ENCODE measurements around the gene NTN5.

The NTN5 gene

GRCh38 chr19:48716562-48717291 is 43.9 kb upstream of the NTN5 start:
- H3K4me1 ChIP-seq (ENCODE audit: insufficient read depth, insufficient read length): peaks cover 12% of the 10 kb centered on the region
- no peaks in the 10 kb centered on the region for H3K9me3 ChIP-seq (ENCODE audit: insufficient read depth, low read length)
- H3K36me3 ChIP-seq (ENCODE audit: insufficient read depth, insufficient read length, low read length): no peaks in the 10 kb centered on the region
- no peaks in the 10 kb centered on the region for H3K27me3 ChIP-seq (ENCODE audit: insufficient read depth, insufficient read length)
- H3K4me3 ChIP-seq (ENCODE audit: insufficient read length, low read depth): no peak overlapping the region
- no peak for DNase-seq (ENCODE audit: low read depth, low spot score)
- H3K9ac ChIP-seq (ENCODE audit: insufficient read length, low read depth): peak overlapping the region; percentile 61
- no peak for TF ChIP-seq ZNF274 (IDR thresholded peaks at IDR 0.05; ENCODE audit: low read depth, low read length)
- no peak for TF ChIP-seq YY1 (IDR thresholded peaks at IDR 0.05; ENCODE audit: insufficient read depth, insufficient read length)
- TF ChIP-seq SUZ12 (IDR thresholded peaks at IDR 0.05; ENCODE audit: extremely low read depth, insufficient read depth, insufficient read length): no peak

GRCh38 chr19:48715681-48716171 is 42.9 kb upstream of the NTN5 start:
- TF ChIP-seq ZNF274 (IDR thresholded peaks at IDR 0.05; ENCODE audit: low read depth, low read length) (no peak), YY1 (IDR thresholded peaks at IDR 0.05; ENCODE audit: insufficient read depth, insufficient read length) (no peak), SUZ12 (IDR thresholded peaks at IDR 0.05; ENCODE audit: extremely low read depth, insufficient read depth, insufficient read length) (no peak)
- Histone ChIP-seq H3K9ac (ENCODE audit: insufficient read length, low read depth) (no peak overlapping the region), H3K9me3 (ENCODE audit: insufficient read depth, low read length) (peaks cover 7% of the 10 kb centered on the region; the same call in 1 of the 2 replicates), H3K36me3 (ENCODE audit: insufficient read depth, insufficient read length, low read length) (no peaks in the 10 kb centered on the region), H3K4me1 (ENCODE audit: insufficient read depth, insufficient read length) (peaks cover 12% of the 10 kb centered on the region), H3K4me3 (ENCODE audit: insufficient read length, low read depth) (no peak overlapping the region), H3K27me3 (ENCODE audit: insufficient read depth, insufficient read length) (no peaks in the 10 kb centered on the region)
- no peak for DNase-seq (ENCODE audit: low read depth, low spot score)

GRCh38 chr19:48714759-48715675 is 42.2 kb upstream of the NTN5 start:
- no peak for TF ChIP-seq YY1 (IDR thresholded peaks at IDR 0.05; ENCODE audit: insufficient read depth, insufficient read length)
- H3K9ac ChIP-seq (ENCODE audit: insufficient read length, low read depth): peak overlapping the region; percentile 79
- H3K27me3 ChIP-seq (ENCODE audit: insufficient read depth, insufficient read length): no peaks in the 10 kb centered on the region
- no peaks in the 10 kb centered on the region for H3K36me3 ChIP-seq (ENCODE audit: insufficient read depth, insufficient read length, low read length)
- peaks cover 9% of the 10 kb centered on the region; the same call in 1 of the 2 replicates for H3K9me3 ChIP-seq (ENCODE audit: insufficient read depth, low read length)
- peaks cover 12% of the 10 kb centered on the region for H3K4me1 ChIP-seq (ENCODE audit: insufficient read depth, insufficient read length)
- H3K4me3 ChIP-seq (ENCODE audit: insufficient read length, low read depth): peak overlapping the region; percentile 38
- no peak for DNase-seq (ENCODE audit: low read depth, low spot score)

GRCh38 chr19:48713864-48714755 is 41.3 kb upstream of the NTN5 start:
- no peak for TF ChIP-seq ZNF274 (IDR thresholded peaks at IDR 0.05; ENCODE audit: low read depth, low read length)
- no peak for TF ChIP-seq SUZ12 (IDR thresholded peaks at IDR 0.05; ENCODE audit: extremely low read depth, insufficient read depth, insufficient read length)
- no peak for TF ChIP-seq YY1 (IDR thresholded peaks at IDR 0.05; ENCODE audit: insufficient read depth, insufficient read length)
- Histone ChIP-seq H3K9ac (ENCODE audit: insufficient read length, low read depth) (peak overlapping the region; percentile 85), H3K27me3 (ENCODE audit: insufficient read depth, insufficient read length) (no peaks in the 10 kb centered on the region), H3K4me3 (ENCODE audit: insufficient read length, low read depth) (peak overlapping the region; percentile 73), H3K9me3 (ENCODE audit: insufficient read depth, low read length) (peaks cover 9% of the 10 kb centered on the region; the same call in 1 of the 2 replicates), H3K36me3 (ENCODE audit: insufficient read depth, insufficient read length, low read length) (no peaks in the 10 kb centered on the region), H3K4me1 (ENCODE audit: insufficient read depth, insufficient read length) (peaks cover 8% of the 10 kb centered on the region)
- peak; percentile 93 for DNase-seq (ENCODE audit: low read depth, low spot score)

- H3K9me3 ChIP-seq (ENCODE audit: insufficient read depth, low read length): peaks cover 9% of the 10 kb centered on the region; the same call in 1 of the 2 replicates
- H3K36me3 ChIP-seq (ENCODE audit: insufficient read depth, insufficient read length, low read length): no peaks in the 10 kb centered on the region
- H3K27me3 ChIP-seq (ENCODE audit: insufficient read depth, insufficient read length): no peaks in the 10 kb centered on the region
- H3K4me3 ChIP-seq (ENCODE audit: insufficient read length, low read depth): peak overlapping the region; percentile 73
- TF ChIP-seq YY1 (IDR thresholded peaks at IDR 0.05; ENCODE audit: insufficient read depth, insufficient read length) (no peak), ZNF274 (IDR thresholded peaks at IDR 0.05; ENCODE audit: low read depth, low read length) (no peak), SUZ12 (IDR thresholded peaks at IDR 0.05; ENCODE audit: extremely low read depth, insufficient read depth, insufficient read length) (no peak)
- no peak for DNase-seq (ENCODE audit: low read depth, low spot score)
- H3K9ac ChIP-seq (ENCODE audit: insufficient read length, low read depth): peak overlapping the region; percentile 85
- peaks cover 6% of the 10 kb centered on the region for H3K4me1 ChIP-seq (ENCODE audit: insufficient read depth, insufficient read length)
Observed at GRCh38 chr19:48713041-48713863, 40.4 kb upstream of the NTN5 start.

- Histone ChIP-seq H3K4me1 (ENCODE audit: insufficient read depth, insufficient read length) (peaks cover 4% of the 10 kb centered on the region), H3K27me3 (ENCODE audit: insufficient read depth, insufficient read length) (no peaks in the 10 kb centered on the region), H3K4me3 (ENCODE audit: insufficient read length, low read depth) (no peak overlapping the region), H3K9ac (ENCODE audit: insufficient read length, low read depth) (no peak overlapping the region), H3K36me3 (ENCODE audit: insufficient read depth, insufficient read length, low read length) (no peaks in the 10 kb centered on the region), H3K9me3 (ENCODE audit: insufficient read depth, low read length) (peaks cover 9% of the 10 kb centered on the region; the same call in 1 of the 2 replicates)
- TF ChIP-seq SUZ12 (IDR thresholded peaks at IDR 0.05; ENCODE audit: extremely low read depth, insufficient read depth, insufficient read length) (no peak), ZNF274 (IDR thresholded peaks at IDR 0.05; ENCODE audit: low read depth, low read length) (no peak), YY1 (IDR thresholded peaks at IDR 0.05; ENCODE audit: insufficient read depth, insufficient read length) (no peak)
- no peak for DNase-seq (ENCODE audit: low read depth, low spot score)
Observed at GRCh38 chr19:48711106-48711662, 38.4 kb upstream of the NTN5 start.

Measured in NT2/D1 (cell line).